ENCODE data around the gene GRIP2.

The GRIP2 gene

GRCh38 chr3:14506626-14507304 lies 33.4 kb downstream of the GRIP2 start:
- no peak for DNase-seq (ENCODE audit: low read depth)

GRCh38 chr3:14505803-14506500 lies 34.2 kb downstream of the GRIP2 start:
- no peak for DNase-seq (ENCODE audit: low read depth)

- DNase-seq (ENCODE audit: low read depth) = no peak
Measured at GRCh38 chr3:14505001-14505802, 34.9 kb downstream of the GRIP2 start.

GRCh38 chr3:14503706-14504065 lies 36.5 kb downstream of the GRIP2 start:
- DNase-seq (ENCODE audit: low read depth) = no peak

GRCh38 chr3:14503033-14503705 lies 37.0 kb downstream of the GRIP2 start:
- no peak for DNase-seq (ENCODE audit: low read depth)

- no peak for DNase-seq (ENCODE audit: low read depth)
Measured at GRCh38 chr3:14502472-14502871, 37.7 kb downstream of the GRIP2 start.

- no peak for DNase-seq (ENCODE audit: low read depth)
Measured at GRCh38 chr3:14497321-14497720, 42.8 kb downstream of the GRIP2 start.

GRCh38 chr3:14496351-14496750 lies 43.8 kb downstream of the GRIP2 start:
- no peak for DNase-seq (ENCODE audit: low read depth)

GRCh38 chr3:14494973-14495300 lies 45.2 kb downstream of the GRIP2 start:
- DNase-seq (ENCODE audit: low read depth) = no peak

GRCh38 chr3:14494279-14494972 lies 45.7 kb downstream of the GRIP2 start:
- DNase-seq (ENCODE audit: low read depth) = no peak

GRCh38 chr3:14492948-14493881 lies 46.9 kb downstream of the GRIP2 start:
- DNase-seq (ENCODE audit: low read depth) = no peak

- no peak for DNase-seq (ENCODE audit: low read depth)
Measured at GRCh38 chr3:14491396-14492190, 48.5 kb downstream of the GRIP2 start.

- DNase-seq (ENCODE audit: low read depth) = no peak
Measured at GRCh38 chr3:14490831-14491230, 49.3 kb downstream of the GRIP2 start.

GRCh38 chr3:14490255-14490654 lies 49.9 kb downstream of the GRIP2 start:
- no peak for DNase-seq (ENCODE audit: low read depth)

GRCh38 chr3:14489641-14490040 lies 50.5 kb downstream of the GRIP2 start:
- no peak for DNase-seq (ENCODE audit: low read depth)

GRCh38 chr3:14488286-14489041 lies 51.7 kb downstream of the GRIP2 start:
- DNase-seq (ENCODE audit: low read depth) = no peak

GRCh38 chr3:14487821-14488220 lies 52.3 kb downstream of the GRIP2 start:
- no peak for DNase-seq (ENCODE audit: low read depth)

- DNase-seq (ENCODE audit: low read depth) = no peak
Measured at GRCh38 chr3:14487086-14487485, 53.1 kb downstream of the GRIP2 start.

- DNase-seq (ENCODE audit: low read depth) = no peak
Measured at GRCh38 chr3:14486460-14486859, 53.7 kb downstream of the GRIP2 start.
